ENCODE results near the gene KANSL1. TPM values are rescaled to one million over a fixed set of nuclear protein-coding genes. Genes with fewer than 3 reads are reported as not detected.
"Not testable (repeated sequence)": the region's sequence is repeated elsewhere in the genome, so short reads cannot be mapped to it uniquely, and the experiment has no call there.

Gene KANSL1
- total and polyA plus RNA-seq, 7 experiments from 2014 or later = 17.4 to 230 (median 163) TPM

GRCh38 chr17:46190763-46191162, 2.5 kb downstream of the KANSL1 start:
- intact Hi-C loops (cut with micrococcal nuclease) = loop anchor here (1.0 to 10.0 kb wide), 7 partner anchors 8 to 1342 kb away; partner anchors contain the start of genes MAP3K14 (in 2 of the 2), HEXIM1 (in 1 of the 2) and NPEPPS (in 1 of the 2)

GRCh38 chr17:46186827-46187235, 6.4 kb downstream of the KANSL1 start:
- intact Hi-C loops (cut with micrococcal nuclease) = loop anchor here (1.0 to 2.0 kb wide), 4 partner anchors 8 to 184 kb away; no protein-coding TSS in a partner anchor
- DNase-seq (peak in 7 of 9 donors; percentile 32 to 63 (median 57)), ATAC-seq (peak; percentile 86)
- H3K9me3 ChIP-seq (ENCODE audit: control insufficient read depth in 2 of 3, low read length in 3 of 3); H3K27me3 Mint-ChIP-seq; H3K27me3 ChIP-seq (ENCODE audit: control insufficient read depth in 2 of 2, insufficient read depth in 2 of 2, low read length in 2 of 2); H3K9me3 Mint-ChIP-seq; H3K36me3 ChIP-seq (ENCODE audit: control insufficient read depth in 2 of 3, insufficient read depth in 3 of 3, low read length in 3 of 3); H3K4me3 ChIP-seq (ENCODE audit: low read length): not testable (repeated sequence)
- CTCF ChIA-PET = interaction anchor here (0.6 to 3.1 kb wide), 22 partner anchors 8 to 1789 kb away, joined by 3 to 25 read pairs (median 4); no protein-coding TSS in a partner anchor
- Histone ChIP-seq H3K4me1 (ENCODE audit: control insufficient read depth in 2 of 2, insufficient read depth in 2 of 2, low read length in 2 of 2) (peaks cover 72 to 94% of the 10 kb centered on the region in 2 donors), H3K27ac (ENCODE audit: low read depth, low read length) (peak overlapping the region; percentile 37)
- peaks cover 0 to 11% (median 9%) of the 10 kb centered on the region in 5 donors for H3K36me3 Mint-ChIP-seq
- peak overlapping the region; percentile 1 to 100 (median 68) for H3K4me3 Mint-ChIP-seq
- H3K27ac Mint-ChIP-seq = peak overlapping the region in 7 of 9 donors; percentile 10 to 84 (median 71)
- peaks cover 72 to 95% (median 86%) of the 10 kb centered on the region in 7 donors for H3K4me1 Mint-ChIP-seq
- POLR2A ChIA-PET = interaction anchor here (0.9 to 2.8 kb wide), 6 partner anchors 8 to 143 kb away, joined by 3 to 13 read pairs (median 4); no protein-coding TSS in a partner anchor

More at GRCh38 chr17:46190763-46191162, 2.5 kb downstream of the KANSL1 start:
- CTCF ChIA-PET = no interaction called here
- Histone ChIP-seq H3K4me3 (ENCODE audit: low read length) (peak overlapping the region; percentile 90), H3K27me3 (ENCODE audit: control insufficient read depth in 2 of 2, insufficient read depth in 2 of 2, low read length in 2 of 2) (no peaks in the 10 kb centered on the region), H3K9me3 (ENCODE audit: control insufficient read depth in 2 of 3, low read length in 3 of 3) (no peaks in the 10 kb centered on the region), H3K36me3 (ENCODE audit: control insufficient read depth in 2 of 3, insufficient read depth in 3 of 3, low read length in 3 of 3) (peaks cover 0 to 10% (median 0%) of the 10 kb centered on the region in 3 experiments), H3K27ac (ENCODE audit: low read depth, low read length) (peak overlapping the region; percentile 94), H3K4me1 (ENCODE audit: control insufficient read depth in 2 of 2, insufficient read depth in 2 of 2, low read length in 2 of 2) (peaks cover 50 to 66% of the 10 kb centered on the region in 2 donors)
- no peak for DNase-seq
- ATAC-seq = no peak
- POLR2A ChIA-PET = no interaction called here
- Mint-ChIP-seq H3K9me3 (peaks cover 0 to 5% (median 0%) of the 10 kb centered on the region in 11 donors), H3K4me1 (peaks cover 50 to 71% (median 63%) of the 10 kb centered on the region in 7 donors), H3K27ac (peak overlapping the region; percentile 72 to 100 (median 89)), H3K4me3 (peak overlapping the region; percentile 75 to 100 (median 98)), H3K36me3 (peaks cover 4 to 12% (median 5%) of the 10 kb centered on the region in 5 donors), H3K27me3 (no peaks in the 10 kb centered on the region)

- peaks cover 0 to 10% (median 3%) of the 10 kb centered on the region in 5 donors for H3K36me3 Mint-ChIP-seq
- peaks cover 71 to 100% (median 93%) of the 10 kb centered on the region in 7 donors for H3K4me1 Mint-ChIP-seq
- Histone ChIP-seq H3K4me1 (ENCODE audit: control insufficient read depth in 2 of 2, insufficient read depth in 2 of 2, low read length in 2 of 2) (peaks cover 74 to 89% of the 10 kb centered on the region in 2 donors), H3K27ac (ENCODE audit: low read depth, low read length) (no peak overlapping the region), H3K36me3 (ENCODE audit: control insufficient read depth in 2 of 3, insufficient read depth in 3 of 3, low read length in 3 of 3) (no peaks in the 10 kb centered on the region), H3K27me3 (ENCODE audit: control insufficient read depth in 2 of 2, insufficient read depth in 2 of 2, low read length in 2 of 2) (no peaks in the 10 kb centered on the region), H3K4me3 (ENCODE audit: low read length) (no peak overlapping the region), H3K9me3 (ENCODE audit: control insufficient read depth in 2 of 3, low read length in 3 of 3) (no peaks in the 10 kb centered on the region)
- DNase-seq = no peak
- CTCF ChIA-PET = interaction anchor here (1.0 to 1.7 kb wide), 2 partner anchors 16 to 28 kb away, joined by 3 to 4 read pairs; no protein-coding TSS in a partner anchor
- peaks cover 0 to 3% (median 0%) of the 10 kb centered on the region in 11 donors for H3K9me3 Mint-ChIP-seq
- intact Hi-C loops (cut with micrococcal nuclease) = loop anchor here (1.0 to 5.0 kb wide), 3 partner anchors 8 to 42 kb away; no protein-coding TSS in a partner anchor
- peak overlapping the region in 7 of 9 donors; percentile 22 to 81 (median 31) for H3K27ac Mint-ChIP-seq
- ATAC-seq = no peak
- no peaks in the 10 kb centered on the region for H3K27me3 Mint-ChIP-seq
- POLR2A ChIA-PET = interaction anchor here (1.0 to 1.8 kb wide), 3 partner anchors 8 to 30 kb away, joined by 3 to 5 read pairs (median 3); no protein-coding TSS in a partner anchor
- H3K4me3 Mint-ChIP-seq = peak overlapping the region in 8 of 10 donors; percentile 37 to 98 (median 72)
These were observed 8.5 kb downstream of the KANSL1 start for GRCh38 chr17:46184696-46185095.

GRCh38 chr17:46183383-46183782, 9.8 kb downstream of the KANSL1 start:
- not testable (repeated sequence) for ATAC-seq; H3K27me3 ChIP-seq (ENCODE audit: control insufficient read depth in 2 of 2, insufficient read depth in 2 of 2, low read length in 2 of 2); H3K36me3 ChIP-seq (ENCODE audit: control insufficient read depth in 2 of 3, insufficient read depth in 3 of 3, low read length in 3 of 3); H3K9me3 ChIP-seq (ENCODE audit: control insufficient read depth in 2 of 3, low read length in 3 of 3); DNase-seq; H3K27me3 Mint-ChIP-seq; H3K4me3 ChIP-seq (ENCODE audit: low read length); H3K9me3 Mint-ChIP-seq
- Mint-ChIP-seq H3K4me1 (peaks cover 76 to 100% (median 93%) of the 10 kb centered on the region in 7 donors), H3K36me3 (peaks cover 0 to 17% (median 6%) of the 10 kb centered on the region in 5 donors), H3K27ac (peak overlapping the region in 5 of 9 donors; percentile 1 to 66 (median 54)), H3K4me3 (peak overlapping the region in 6 of 10 donors; percentile 46 to 98 (median 72))
- intact Hi-C loops (cut with micrococcal nuclease) = loop anchor here in 1 of 2 donors (5.0 kb wide), 1 partner anchor 41 kb away; no protein-coding TSS in a partner anchor
- POLR2A ChIA-PET = interaction anchor here (0.5 to 0.8 kb wide), 2 partner anchors 10 to 17 kb away, joined by 4 read pairs; partner anchors contain the start of gene KANSL1
- CTCF ChIA-PET = interaction anchor here (0.6 to 1.7 kb wide), 5 partner anchors 11 to 32 kb away, joined by 3 to 6 read pairs (median 4); no protein-coding TSS in a partner anchor
- Histone ChIP-seq H3K27ac (ENCODE audit: low read depth, low read length) (peak overlapping the region; percentile 6), H3K4me1 (ENCODE audit: control insufficient read depth in 2 of 2, insufficient read depth in 2 of 2, low read length in 2 of 2) (peaks cover 75 to 89% of the 10 kb centered on the region in 2 donors)

GRCh38 chr17:46182961-46183360, 10.3 kb downstream of the KANSL1 start:
- H3K9me3 ChIP-seq (ENCODE audit: control insufficient read depth in 2 of 3, low read length in 3 of 3) = no peaks in the 10 kb centered on the region
- H3K4me3 ChIP-seq (ENCODE audit: low read length) = no peak overlapping the region
- intact Hi-C loops (cut with micrococcal nuclease) = loop anchor here (1.0 to 5.0 kb wide), 2 partner anchors 7 to 41 kb away; no protein-coding TSS in a partner anchor
- Mint-ChIP-seq H3K27ac (peak overlapping the region in 8 of 9 donors; percentile 1 to 77 (median 36)), H3K27me3 (no peaks in the 10 kb centered on the region), H3K9me3 (peaks cover 0 to 3% (median 0%) of the 10 kb centered on the region in 11 donors), H3K36me3 (peaks cover 0 to 20% (median 6%) of the 10 kb centered on the region in 5 donors), H3K4me3 (peak overlapping the region in 9 of 10 donors; percentile 12 to 98 (median 72)), H3K4me1 (peaks cover 76 to 100% (median 93%) of the 10 kb centered on the region in 7 donors)
- ChIA-PET CTCF (interaction anchor here (0.6 to 1.0 kb wide), 4 partner anchors 11 to 33 kb away, joined by 3 to 6 read pairs (median 4); no protein-coding TSS in a partner anchor), POLR2A (interaction anchor here (0.5 kb wide), 1 partner anchor 16 kb away, joined by 4 read pairs; no protein-coding TSS in a partner anchor)
- ATAC-seq (no peak), DNase-seq (no peak)
- no peaks in the 10 kb centered on the region for H3K36me3 ChIP-seq (ENCODE audit: control insufficient read depth in 2 of 3, insufficient read depth in 3 of 3, low read length in 3 of 3)
- H3K27me3 ChIP-seq (ENCODE audit: control insufficient read depth in 2 of 2, insufficient read depth in 2 of 2, low read length in 2 of 2) = no peaks in the 10 kb centered on the region
- H3K27ac ChIP-seq (ENCODE audit: low read depth, low read length) = peak overlapping the region; percentile 6
- H3K4me1 ChIP-seq (ENCODE audit: control insufficient read depth in 2 of 2, insufficient read depth in 2 of 2, low read length in 2 of 2) = peaks cover 75 to 89% of the 10 kb centered on the region in 2 donors

- Histone ChIP-seq H3K4me3 (ENCODE audit: low read length) (no peak overlapping the region), H3K36me3 (ENCODE audit: control insufficient read depth in 2 of 3, insufficient read depth in 3 of 3, low read length in 3 of 3) (no peaks in the 10 kb centered on the region), H3K27me3 (ENCODE audit: control insufficient read depth in 2 of 2, insufficient read depth in 2 of 2, low read length in 2 of 2) (no peaks in the 10 kb centered on the region), H3K9me3 (ENCODE audit: control insufficient read depth in 2 of 3, low read length in 3 of 3) (no peaks in the 10 kb centered on the region), H3K4me1 (ENCODE audit: control insufficient read depth in 2 of 2, insufficient read depth in 2 of 2, low read length in 2 of 2) (peaks cover 71 to 88% of the 10 kb centered on the region in 2 donors), H3K27ac (ENCODE audit: low read depth, low read length) (no peak overlapping the region)
- no peak for DNase-seq
- ChIA-PET POLR2A (no interaction called here), CTCF (interaction anchor here (1.3 kb wide), 1 partner anchor 37 kb away, joined by 4 read pairs; no protein-coding TSS in a partner anchor)
- peaks cover 0 to 21% (median 6%) of the 10 kb centered on the region in 5 donors for H3K36me3 Mint-ChIP-seq
- ATAC-seq = no peak
- H3K27ac Mint-ChIP-seq = peak overlapping the region in 7 of 9 donors; percentile 7 to 79 (median 36)
- peaks cover 0 to 3% (median 0%) of the 10 kb centered on the region in 11 donors for H3K9me3 Mint-ChIP-seq
- peak overlapping the region in 7 of 10 donors; percentile 8 to 98 (median 62) for H3K4me3 Mint-ChIP-seq
- peaks cover 73 to 100% (median 93%) of the 10 kb centered on the region in 7 donors for H3K4me1 Mint-ChIP-seq
- intact Hi-C loops (cut with micrococcal nuclease) = loop anchor here (1.0 to 5.0 kb wide), 2 partner anchors 8 to 40 kb away; no protein-coding TSS in a partner anchor
- H3K27me3 Mint-ChIP-seq = no peaks in the 10 kb centered on the region
These were observed 11.3 kb downstream of the KANSL1 start for GRCh38 chr17:46181940-46182339.
